HL-60/S4 treated with phorbol 12-myristate 13-acetate at 8.2 ng/mL for 4 days and 3 days (cell line): Measurements from ENCODE around the gene AHCYL1.
"Not testable (repeated sequence)": the region's sequence is repeated elsewhere in the genome, so short reads cannot be mapped to it uniquely, and the experiment has no call there.

ENCODE experiments used
- in situ Hi-C: fragments of 300-500 bp; cut with MboI; formaldehyde crosslinking; loops from 2 replicates; pipeline ENCODE4 v1.15.0; 2022; ENCODE audit warnings: low sequenced_read_pairs

The AHCYL1 gene

DNA sequence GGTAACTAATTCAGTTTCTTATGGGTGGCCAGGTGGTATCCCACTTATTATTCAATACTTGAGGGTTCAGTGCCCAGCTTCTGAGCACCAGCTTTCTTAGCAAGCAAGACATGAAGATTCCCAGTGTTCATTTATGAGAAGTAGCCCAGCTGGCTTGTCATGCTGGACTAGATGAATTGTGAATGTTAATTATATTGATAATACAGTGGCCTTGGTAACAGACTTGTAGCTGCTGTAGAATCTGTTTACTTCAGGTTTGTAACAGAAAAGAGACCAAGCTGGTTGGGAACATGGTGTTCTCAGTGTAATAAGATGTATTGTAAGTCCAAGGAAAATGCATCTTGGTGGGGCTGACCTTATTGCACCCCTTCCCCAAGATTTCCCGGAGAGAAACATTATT lies 10.1 kb downstream of the AHCYL1 start:
- in situ Hi-C loops = loop anchor here (25.0 kb wide), 2 partner anchors 332 to 457 kb away; partner anchors contain the start of genes GNAI3, GPR61, GSTM2 and GSTM4

DNA sequence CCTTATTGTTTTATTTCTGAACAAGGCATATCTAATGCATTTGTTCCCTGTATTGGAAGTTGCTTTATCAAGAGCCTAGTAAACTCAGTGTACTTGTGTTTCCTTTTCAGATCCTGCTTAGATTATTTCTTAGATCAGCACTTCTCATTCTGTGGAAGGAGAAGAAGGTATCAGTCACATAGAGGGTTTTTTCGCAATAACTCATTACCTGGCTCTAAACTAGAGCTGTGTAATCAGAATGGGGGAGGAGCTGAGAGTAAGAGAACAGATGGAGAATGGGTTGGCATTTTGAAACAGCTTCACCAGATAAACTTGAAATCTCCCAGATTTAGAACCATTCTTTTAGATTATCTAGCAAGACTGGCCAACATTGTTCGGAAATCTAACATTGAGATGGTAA lies 11.0 kb downstream of the AHCYL1 start:
- in situ Hi-C loops = loop anchor here (25.0 kb wide), 2 partner anchors 333 to 458 kb away; partner anchors contain the start of genes GNAI3, GPR61, GSTM2 and GSTM4

DNA sequence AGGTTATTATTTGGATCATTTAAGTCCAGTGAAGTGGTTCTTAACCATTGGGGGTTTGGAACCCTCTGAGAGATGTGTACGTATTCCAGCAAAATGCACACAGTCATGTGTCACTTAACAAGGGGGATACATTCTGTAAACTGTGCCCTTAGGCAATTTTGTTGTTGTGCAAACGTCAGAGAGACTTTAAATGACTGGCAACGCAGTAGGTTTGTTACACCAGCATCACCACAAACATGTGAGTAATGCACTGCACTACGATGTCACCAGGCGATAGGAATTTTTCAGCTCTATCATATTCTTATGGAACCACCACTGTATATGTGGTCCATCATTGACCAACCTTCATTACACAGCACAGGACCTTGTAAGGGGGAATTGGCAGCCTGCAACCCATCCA lies 11.9 kb downstream of the AHCYL1 start:
- in situ Hi-C loops = loop anchor here (25.0 kb wide), 2 partner anchors 334 to 459 kb away; partner anchors contain the start of genes GNAI3, GPR61, GSTM2 and GSTM4

DNA sequence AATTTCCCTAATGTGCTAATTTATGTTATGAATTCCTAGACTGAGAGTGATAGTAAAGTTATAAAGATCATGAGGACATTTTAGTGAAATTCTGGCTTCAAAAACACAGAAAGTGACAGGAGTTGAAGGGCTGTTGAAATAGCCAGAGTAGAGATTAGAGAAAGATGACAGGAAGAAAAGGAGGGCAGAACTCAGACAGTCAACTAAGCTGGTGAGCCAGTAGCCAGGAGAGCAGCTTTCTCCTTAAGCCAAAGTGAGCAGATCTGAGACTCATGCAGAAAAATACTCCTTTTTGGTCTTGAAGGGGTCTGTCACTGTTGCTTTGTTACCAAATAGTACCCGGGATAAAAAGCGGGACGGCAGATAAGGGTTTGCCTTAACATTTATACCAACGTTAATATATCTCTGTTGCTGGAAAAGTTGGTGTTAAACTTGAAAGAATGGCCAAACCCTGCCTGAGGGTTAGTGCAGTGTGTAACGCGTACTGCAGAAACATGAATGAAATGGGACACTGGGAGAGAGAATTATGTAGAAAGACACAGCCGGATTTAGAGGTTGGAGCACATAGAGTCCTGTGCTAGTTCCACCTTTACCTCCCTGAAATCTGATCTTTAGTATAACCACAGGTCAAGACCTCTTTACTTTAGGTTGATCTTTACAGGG lies 12.8 kb downstream of the AHCYL1 start:
- in situ Hi-C loops = loop anchor here (25.0 kb wide), 2 partner anchors 335 to 460 kb away; partner anchors contain the start of genes GNAI3, GPR61, GSTM2 and GSTM4

DNA sequence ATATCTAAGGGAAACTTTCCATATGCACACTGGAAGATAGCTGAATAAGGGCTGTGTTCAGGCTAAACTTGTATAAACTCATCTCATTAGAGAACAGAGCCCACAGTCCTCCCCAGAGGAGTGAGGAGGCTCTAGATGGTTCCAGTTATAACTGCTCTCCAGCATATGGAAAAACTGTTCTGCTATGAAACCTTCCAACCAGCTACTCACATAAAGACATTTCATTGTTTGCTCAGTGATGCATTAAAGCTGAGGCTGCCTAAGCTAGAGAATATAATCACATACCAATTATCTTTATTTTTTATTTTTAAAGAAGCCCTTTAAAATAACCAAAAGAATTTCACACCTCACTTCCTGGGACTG lies 13.3 kb downstream of the AHCYL1 start:
- in situ Hi-C loops = loop anchor here (25.0 kb wide), 2 partner anchors 336 to 461 kb away; partner anchors contain the start of genes GNAI3, GPR61, GSTM2 and GSTM4

DNA sequence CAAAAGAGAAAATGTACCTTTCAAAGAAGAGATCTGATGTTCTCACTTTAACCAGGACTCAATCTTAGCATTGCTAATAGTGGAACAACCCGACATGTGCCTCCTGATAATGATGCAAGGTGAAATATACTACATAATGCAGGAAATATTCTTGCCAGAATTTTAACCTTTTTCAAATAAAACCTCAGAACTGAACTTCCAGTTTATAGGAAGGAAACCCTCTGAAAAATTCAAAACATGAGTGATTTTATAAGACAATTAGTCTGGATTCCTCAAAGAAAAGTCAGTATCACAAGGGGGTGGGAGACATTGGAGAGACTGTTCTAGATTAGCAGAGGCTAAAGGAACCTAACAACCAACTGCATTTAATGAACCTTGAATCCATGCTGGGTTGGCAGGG lies 18.1 kb downstream of the AHCYL1 start:
- in situ Hi-C loops = no loop called here

DNA sequence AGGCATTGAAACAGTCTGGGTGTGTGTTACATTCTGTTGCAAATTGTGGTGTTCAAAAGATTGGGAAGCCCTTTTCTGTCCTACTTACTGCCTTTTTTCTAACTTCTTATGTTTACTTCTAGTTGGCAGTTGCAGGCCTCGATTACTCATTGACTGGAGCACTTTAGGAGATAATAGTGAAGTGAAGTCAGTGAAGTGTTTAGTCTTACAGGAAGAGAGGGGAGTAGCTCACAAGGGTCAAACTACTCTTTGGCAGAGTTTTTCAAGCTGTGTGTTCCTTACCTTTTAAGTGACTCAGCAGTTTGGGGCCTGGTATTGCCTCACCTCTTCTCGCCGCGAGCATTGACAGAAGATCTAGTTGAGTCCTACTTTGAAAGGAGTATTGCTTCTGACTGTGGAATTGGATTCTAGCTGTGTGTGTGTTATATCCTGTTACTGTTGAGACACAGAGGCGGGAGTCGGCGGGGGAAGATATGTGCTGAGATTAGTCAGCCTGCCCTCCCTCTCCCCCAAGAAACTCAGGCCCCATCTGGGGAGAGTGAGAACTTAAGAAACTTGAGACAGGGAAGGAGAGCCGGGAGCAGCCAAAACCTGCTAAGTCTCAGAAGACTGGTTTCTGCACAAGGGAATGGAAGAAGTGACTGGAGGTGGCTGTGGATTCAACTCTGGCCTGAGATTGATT lies 19.3 kb downstream of the AHCYL1 start:
- in situ Hi-C loops = no loop called here

DNA sequence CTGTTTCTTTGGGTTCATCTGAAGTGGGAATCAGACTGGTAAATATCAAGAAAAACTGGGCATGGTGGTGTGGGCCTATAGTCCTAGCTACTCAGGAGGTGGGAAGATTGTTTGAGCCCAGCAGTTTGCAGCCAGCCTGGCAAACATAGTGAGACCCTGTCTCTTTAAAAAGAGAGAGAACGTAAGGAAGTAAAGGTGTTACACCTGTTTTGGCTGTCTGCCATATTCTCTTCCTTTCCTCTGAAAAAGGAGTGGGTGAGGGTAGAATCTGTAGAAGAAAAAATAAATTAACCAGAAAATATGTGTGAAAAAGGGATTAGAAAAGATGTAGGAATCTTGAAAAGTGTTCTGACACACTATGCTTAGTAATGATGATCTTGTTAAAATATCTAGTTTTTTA lies 20.0 kb downstream of the AHCYL1 start:
- in situ Hi-C loops = no loop called here

DNA sequence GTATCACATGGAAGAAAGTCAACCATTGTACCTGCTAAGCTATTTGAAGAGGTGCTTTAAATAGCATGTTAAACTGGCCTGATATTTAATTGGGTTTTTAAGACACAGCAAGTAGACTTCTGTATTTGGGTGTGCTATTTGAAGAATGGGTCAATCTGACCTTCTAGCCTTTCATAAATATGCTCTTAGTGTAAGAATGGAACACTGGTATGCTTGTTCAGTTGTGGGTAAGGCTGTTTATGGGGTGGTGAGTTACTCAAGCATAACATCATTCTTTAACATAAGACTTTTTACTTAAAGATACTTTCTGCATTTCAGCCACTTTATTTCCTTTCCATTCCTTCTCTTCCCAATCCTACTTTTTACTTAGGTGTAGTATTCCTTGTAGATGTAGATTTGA lies 21.4 kb downstream of the AHCYL1 start:
- in situ Hi-C loops = no loop called here

DNA sequence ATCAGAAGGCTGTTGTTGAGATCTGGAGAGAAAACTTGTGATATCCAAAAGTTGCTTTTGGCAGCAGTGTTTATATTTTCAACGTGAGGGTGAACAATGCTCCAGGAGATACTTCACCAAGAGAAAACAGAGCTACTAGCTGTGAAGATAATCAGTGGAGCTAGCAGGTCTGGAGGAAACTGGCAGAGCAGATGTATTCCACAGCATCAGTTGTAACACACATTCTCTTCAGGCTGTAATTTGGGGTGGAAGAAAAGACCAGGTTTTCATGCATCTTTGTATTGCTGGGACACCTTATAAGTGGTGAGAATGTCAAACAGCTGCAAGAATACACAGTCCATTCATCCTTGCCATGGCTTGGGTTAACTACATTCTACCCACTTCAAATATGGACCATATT lies 22.0 kb downstream of the AHCYL1 start:
- in situ Hi-C loops = no loop called here

DNA sequence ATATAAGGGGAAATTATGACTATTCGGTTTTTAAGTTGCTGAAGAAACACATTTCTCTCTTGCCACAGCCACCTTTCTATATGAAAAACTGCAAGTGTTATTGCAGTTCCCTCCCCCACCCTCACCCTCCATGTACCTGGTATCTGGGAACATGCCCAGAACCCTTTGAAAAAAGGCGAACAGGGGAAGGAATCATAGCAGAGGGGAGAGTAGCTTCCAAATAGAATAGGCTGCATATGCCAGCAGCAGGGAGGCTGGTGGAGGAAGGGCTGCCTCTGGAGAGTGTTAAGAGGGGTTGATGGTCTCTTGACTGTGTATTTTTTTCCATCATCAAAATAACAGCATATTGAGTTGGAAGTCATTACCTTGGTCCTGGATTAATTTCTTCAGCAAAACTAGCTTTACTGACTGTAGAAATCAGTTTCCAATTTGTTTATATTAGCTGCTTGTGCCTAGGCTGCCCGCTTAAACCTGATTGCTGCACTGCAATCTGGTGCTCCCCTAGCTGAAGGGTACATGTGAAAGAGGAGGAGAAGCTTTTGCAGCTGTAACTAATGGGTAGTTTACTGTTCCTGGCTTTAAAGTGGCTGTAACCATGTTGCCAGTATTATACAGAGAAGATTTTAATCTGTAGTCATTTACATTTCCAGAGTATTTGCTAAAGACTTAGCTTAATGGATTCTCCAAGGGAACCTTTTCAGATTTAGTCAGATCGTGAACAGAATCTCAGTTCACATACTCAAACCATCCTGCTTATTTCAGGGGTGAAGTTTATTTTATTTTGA lies 22.7 kb downstream of the AHCYL1 start:
- in situ Hi-C loops = no loop called here

DNA sequence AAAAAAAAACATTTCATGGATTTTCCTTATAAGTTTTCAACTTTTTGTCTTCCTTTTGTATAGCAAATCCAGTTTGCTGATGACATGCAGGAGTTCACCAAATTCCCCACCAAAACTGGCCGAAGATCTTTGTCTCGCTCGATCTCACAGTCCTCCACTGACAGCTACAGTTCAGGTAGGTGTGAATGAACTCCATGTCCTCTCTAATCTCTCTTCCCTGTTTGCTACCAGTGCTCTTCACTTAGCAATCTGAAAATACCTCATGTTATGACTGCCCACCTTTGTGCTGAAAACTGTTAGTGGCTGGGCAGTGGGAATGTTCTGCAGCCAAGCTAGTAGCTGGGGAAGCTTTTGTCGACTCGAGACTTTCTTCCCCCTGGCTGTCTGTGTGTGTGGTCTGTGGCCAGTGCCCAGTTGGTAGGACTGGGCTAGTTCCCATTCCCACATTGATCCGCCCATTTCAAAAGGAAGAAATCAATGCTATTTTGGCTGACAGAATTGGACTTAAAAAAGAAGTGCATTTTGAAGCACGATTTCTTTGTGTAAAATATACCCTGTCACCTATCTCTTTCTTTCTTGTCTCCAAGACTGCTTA lies 24.5 kb downstream of the AHCYL1 start:
- in situ Hi-C loops = no loop called here

DNA sequence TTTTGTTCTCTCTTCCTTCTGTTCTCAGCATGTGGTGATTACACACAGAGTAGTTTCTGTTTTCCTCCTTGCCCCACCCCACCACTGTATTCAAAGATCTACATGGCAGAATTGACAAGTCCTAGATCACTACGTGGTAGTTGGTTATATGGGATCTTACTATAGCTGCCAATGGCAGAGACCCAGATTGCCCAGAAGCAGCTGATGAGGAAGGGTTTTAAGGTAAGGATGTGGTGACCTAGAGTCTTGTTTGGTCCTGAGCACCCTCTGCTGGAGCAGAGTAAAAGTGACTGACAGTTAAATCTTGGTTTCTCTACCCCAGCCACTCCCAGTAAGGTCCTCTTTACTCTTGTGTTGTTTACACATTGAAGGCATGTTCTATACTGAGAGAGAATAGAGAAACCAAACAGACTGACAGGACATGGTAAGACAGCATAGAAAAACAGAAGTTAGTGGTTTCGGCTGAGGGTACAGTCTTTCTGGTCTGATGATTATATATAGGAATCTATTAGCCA lies 27.0 kb downstream of the AHCYL1 start:
- in situ Hi-C loops = no loop called here

DNA sequence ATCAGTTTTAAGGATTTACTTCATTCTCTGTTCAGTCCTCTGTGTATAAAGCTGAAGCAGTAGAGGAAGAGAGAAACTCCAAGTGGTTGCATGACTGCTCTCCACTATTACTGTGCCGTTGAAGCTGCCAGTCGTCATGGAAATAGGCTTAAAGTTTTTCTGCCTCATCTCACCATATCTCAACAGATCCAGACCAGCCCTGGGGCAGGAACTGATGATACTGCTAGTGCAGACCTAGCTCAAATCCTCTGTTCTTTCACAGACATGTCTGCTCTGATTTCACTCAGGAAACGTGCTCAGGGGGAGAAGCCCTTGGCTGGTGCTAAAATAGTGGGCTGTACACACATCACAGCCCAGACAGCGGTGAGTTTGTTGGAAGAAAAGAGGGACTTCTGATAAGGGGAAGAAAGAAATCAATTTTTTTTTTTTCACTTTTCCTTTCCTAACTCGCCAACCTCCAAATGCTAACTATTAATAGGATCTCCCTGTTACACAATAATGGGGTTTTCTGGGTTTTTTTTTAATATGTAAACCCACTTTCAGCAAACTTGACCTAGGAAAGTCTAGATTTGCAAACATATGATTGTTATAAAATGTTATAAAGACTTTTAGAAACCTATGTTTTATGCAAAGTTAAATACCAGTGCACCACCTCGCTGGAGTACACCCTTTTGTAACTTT lies 27.7 kb downstream of the AHCYL1 start:
- in situ Hi-C loops = no loop called here

DNA sequence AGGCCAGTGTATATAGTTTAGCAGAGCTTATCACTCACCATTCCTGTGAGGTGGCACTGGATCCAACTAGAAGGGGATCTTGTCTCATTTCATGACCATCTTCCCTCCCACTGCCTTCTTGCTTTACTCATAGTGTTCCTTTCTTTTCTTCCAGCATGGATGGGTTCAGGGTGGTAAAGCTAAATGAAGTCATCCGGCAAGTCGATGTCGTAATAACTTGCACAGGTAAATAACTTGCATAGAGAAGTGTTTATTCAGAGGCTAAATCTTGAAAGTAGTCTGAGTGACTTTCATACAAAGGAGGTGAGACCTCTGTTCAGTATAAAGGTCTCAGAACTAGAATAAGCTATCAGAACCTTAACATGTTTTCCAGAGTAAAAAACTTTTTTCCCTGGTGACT lies 33.2 kb downstream of the AHCYL1 start:
- in situ Hi-C loops = no loop called here

DNA sequence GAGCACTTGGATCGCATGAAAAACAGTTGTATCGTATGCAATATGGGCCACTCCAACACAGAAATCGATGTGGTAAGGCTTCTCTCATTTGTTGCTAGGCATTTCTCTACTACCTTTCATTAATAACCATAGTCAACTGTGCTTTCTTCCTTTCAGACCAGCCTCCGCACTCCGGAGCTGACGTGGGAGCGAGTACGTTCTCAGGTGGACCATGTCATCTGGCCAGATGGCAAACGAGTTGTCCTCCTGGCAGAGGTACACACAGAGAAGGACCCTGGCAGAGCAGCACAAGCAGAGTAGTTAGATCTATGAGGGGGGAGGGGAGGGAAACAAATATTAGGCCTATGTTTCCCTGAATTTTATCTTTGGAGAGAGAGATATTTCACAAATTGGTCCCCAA lies 33.8 kb downstream of the AHCYL1 start:
- in situ Hi-C loops = no loop called here

DNA sequence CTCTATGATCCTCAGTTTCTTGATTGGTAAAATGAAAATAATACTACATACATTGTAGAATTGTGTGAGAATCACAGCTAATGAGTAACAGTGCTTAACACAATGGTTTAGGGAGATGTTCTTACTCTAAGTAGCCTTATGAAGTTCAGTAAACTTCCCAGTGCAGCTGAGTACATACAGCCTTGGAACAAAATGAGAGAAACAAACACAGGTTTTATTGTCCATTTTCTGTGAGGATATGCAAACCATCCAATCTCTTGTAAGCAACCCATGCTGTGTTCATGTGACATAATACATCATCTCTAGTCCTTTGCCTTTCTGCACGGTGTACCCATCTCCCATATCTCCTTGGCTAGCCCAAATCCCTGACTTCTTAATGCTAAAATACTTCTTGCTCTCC lies 35.2 kb downstream of the AHCYL1 start:
- in situ Hi-C loops = no loop called here

DNA sequence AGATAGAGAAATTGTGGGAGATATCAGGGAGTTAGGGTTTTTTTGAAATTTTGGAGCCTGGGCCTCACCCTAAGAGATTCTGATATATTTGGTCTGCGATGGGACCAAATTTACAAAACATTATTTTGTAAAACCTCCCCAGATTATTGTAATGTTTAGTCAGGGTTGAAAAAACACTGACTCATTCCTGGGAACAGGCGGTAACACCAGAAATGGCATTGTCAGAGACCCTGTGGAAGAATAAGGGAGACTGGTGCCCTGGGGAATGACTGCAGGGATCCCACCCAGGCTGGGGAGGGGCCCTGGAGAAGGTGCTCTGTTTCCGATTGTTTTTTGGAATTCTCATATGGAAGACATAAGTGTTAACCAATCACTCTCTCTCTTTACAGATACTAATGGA lies 36.7 kb downstream of the AHCYL1 start:
- in situ Hi-C loops = no loop called here

DNA sequence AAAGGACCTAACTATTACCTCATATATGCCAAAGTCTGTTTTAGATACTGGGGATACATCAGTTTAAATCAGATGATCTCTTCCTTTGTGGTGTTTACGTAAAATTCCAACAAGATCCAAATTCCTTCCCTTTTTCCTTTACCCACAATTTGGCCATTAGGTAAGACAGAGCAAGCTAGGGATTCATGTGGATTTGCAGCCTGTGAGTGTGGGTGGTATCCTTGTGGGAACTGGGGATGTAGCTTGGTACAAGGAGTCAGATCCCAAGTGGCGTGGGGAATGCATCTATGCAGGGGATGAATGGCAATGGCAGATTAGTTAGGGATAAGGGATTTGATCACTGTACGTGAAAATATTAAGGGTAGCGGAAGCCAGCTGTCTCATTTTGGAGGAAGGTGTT lies 40.0 kb downstream of the AHCYL1 start:
- in situ Hi-C loops = no loop called here

DNA sequence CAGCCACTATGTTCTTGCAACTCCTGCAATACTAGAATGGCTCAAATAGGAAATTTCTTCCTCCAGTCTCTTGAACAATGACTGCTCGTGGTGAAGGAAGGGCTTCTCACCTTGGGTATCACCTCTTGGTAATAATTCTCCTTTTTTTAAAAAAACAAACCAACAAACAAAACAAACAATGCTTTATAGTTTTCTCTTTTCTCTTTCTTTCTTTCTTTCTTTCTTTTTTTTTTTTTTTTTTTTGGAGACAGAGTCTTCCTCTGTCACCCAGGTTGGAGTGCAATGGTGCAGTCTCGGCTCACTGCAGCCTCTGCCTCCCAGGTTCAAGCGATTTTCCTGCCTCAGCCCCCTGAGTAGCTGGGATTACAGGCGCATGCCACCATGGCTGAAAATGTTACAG lies 46.1 kb downstream of the AHCYL1 start:
- in situ Hi-C loops = not testable (repeated sequence)
